WTC11 (cell line): ENCODE results near the gene ERBB4. TPM values are rescaled to one million over a fixed set of nuclear protein-coding genes. Genes with fewer than 3 reads are reported as not detected.

Experiments used
- ATAC-seq: fragments of 200-7000 bp; cut with Tn5 transposase; 2 replicates; pipeline ENCODE4 v1.10.0; 2021; ENCODE audit warnings: mild to moderate bottlenecking, moderate library complexity
- CTCF ChIA-PET: fragments of 300-600 bp; sonication (Branson Sonifier 250); formaldehyde crosslinking; loops from one replicate; lab custom pipeline; 2021; ENCODE audit warnings: antibody characterized with exemption; lab: Charles Lee
- POLR2A ChIA-PET: fragments of 350-600 bp; sonication (Branson Sonifier 250); formaldehyde crosslinking; loops from one replicate; lab custom pipeline; 2021; ENCODE audit warnings: antibody characterized with exemption; lab: Charles Lee
- DNase-seq: peaks from one replicate; pipeline ENCODE4 v3.0.0; 2021; ENCODE audit warnings: low spot score
- H3K27ac Mint-ChIP-seq: 2 replicates; pipeline ENCODE4 v1.8.0; 2021; ENCODE audit warnings: mixed read lengths
- H3K27me3 Mint-ChIP-seq: 2 replicates; pipeline ENCODE4 v1.8.0; 2021; ENCODE audit warnings: low read depth, mild to moderate bottlenecking, moderate library complexity, mixed read lengths
- H3K36me3 Mint-ChIP-seq: 2 replicates; pipeline ENCODE4 v1.8.0; 2021; ENCODE audit warnings: mixed read lengths
- H3K4me1 Mint-ChIP-seq: 2 replicates; pipeline ENCODE4 v1.8.0; 2022; ENCODE audit warnings: mixed read lengths
- H3K4me3 Mint-ChIP-seq: 2 replicates; pipeline ENCODE4 v1.8.0; 2021; ENCODE audit warnings: mild to moderate bottlenecking, moderate library complexity, mixed read lengths
- H3K9me3 Mint-ChIP-seq: 2 replicates; pipeline ENCODE4 v1.8.0; 2021; ENCODE audit warnings: mixed read lengths
- EMX1 ChIP-seq: fragments of 250-450 bp; sonication (Bioruptor Pico); IDR thresholded peaks from 2 replicates; pipeline ENCODE4 v1.8.0; 2021; ENCODE audit warnings: mild to moderate bottlenecking
- ESRRA ChIP-seq: sonication (generic); formaldehyde crosslinking; IDR thresholded peaks from 2 replicates; pipeline ENCODE4 v1.8.1; 2022; ENCODE audit warnings: mild to moderate bottlenecking, missing genetic modification reagents, borderline replicate concordance
- FOXK1 ChIP-seq: sonication (generic); formaldehyde crosslinking; IDR thresholded peaks from 2 replicates; pipeline ENCODE4 v1.8.0; 2022; ENCODE audit warnings: mild to moderate bottlenecking, moderate library complexity, missing genetic modification reagents
- GABPB1 ChIP-seq: sonication (generic); formaldehyde crosslinking; IDR thresholded peaks from 2 replicates; pipeline ENCODE4 v1.8.1; 2023; ENCODE audit warnings: mild to moderate bottlenecking, missing genetic modification reagents
- KAT7 ChIP-seq: sonication (generic); formaldehyde crosslinking; IDR thresholded peaks from 2 replicates; pipeline ENCODE4 v1.8.1; 2023; ENCODE audit warnings: missing genetic modification reagents, mild to moderate bottlenecking, borderline replicate concordance
- NFATC4 ChIP-seq: fragments of 250-450 bp; sonication (Bioruptor Pico); IDR thresholded peaks from 2 replicates; pipeline ENCODE4 v1.9.0; 2021; ENCODE audit warnings: mild to moderate bottlenecking
- NR3C1 ChIP-seq: sonication (generic); formaldehyde crosslinking; conservative IDR thresholded peaks from 2 replicates; pipeline ENCODE4 v1.8.1; 2023; ENCODE audit warnings: low read depth, mild to moderate bottlenecking, missing genetic modification reagents
- RORB ChIP-seq: fragments of 250-450 bp; sonication (Bioruptor Pico); IDR thresholded peaks from 2 replicates; pipeline ENCODE4 v1.9.0; 2021; ENCODE audit warnings: mild to moderate bottlenecking
- SMAD3 ChIP-seq: sonication (generic); formaldehyde crosslinking; IDR thresholded peaks from 2 replicates; pipeline ENCODE4 v1.8.0; 2022; ENCODE audit warnings: missing genetic modification reagents, mild to moderate bottlenecking, borderline replicate concordance
- SMAD4 ChIP-seq: sonication (generic); formaldehyde crosslinking; IDR thresholded peaks from 2 replicates; pipeline ENCODE4 v1.8.0; 2022; ENCODE audit warnings: mild to moderate bottlenecking, missing genetic modification reagents
- SOX15 ChIP-seq: fragments of 250-450 bp; sonication (Bioruptor Pico); IDR thresholded peaks from 2 replicates; pipeline ENCODE4 v1.9.0; 2021; ENCODE audit warnings: mild to moderate bottlenecking
- SP1 ChIP-seq: sonication (generic); formaldehyde crosslinking; conservative IDR thresholded peaks from 2 replicates; pipeline ENCODE4 v1.8.1; 2022; ENCODE audit warnings: missing genetic modification reagents
- total RNA-seq: library from RNA; stranded (reverse); gene quantifications from 3 replicates; pipeline ENCODE4 v1.2.3, GENCODE V29; 2021
- TF ChIP-seq, protein P1 (sequence below): sonication (generic); formaldehyde crosslinking; IDR thresholded peaks from 2 replicates; pipeline ENCODE4 v1.8.1; 2023; ENCODE audit warnings: mild to moderate bottlenecking, missing genetic modification reagents, moderate library complexity
- TF ChIP-seq, protein P2 (sequence below): sonication (generic); formaldehyde crosslinking; IDR thresholded peaks from 2 replicates; pipeline ENCODE4 v1.8.0; 2022; ENCODE audit warnings: mild to moderate bottlenecking, missing genetic modification reagents
- TF ChIP-seq, protein P3 (sequence below): fragments of 200-600 bp; IDR thresholded peaks from 2 replicates; pipeline ENCODE4 v1.8.0; 2022; ENCODE audit warnings: antibody characterized with exemption
- TF ChIP-seq, protein P4 (sequence below): fragments of 250-450 bp; sonication (Bioruptor Pico); conservative IDR thresholded peaks from 2 replicates; pipeline ENCODE4 v1.9.0; 2021; ENCODE audit warnings: mild to moderate bottlenecking
- TF ChIP-seq, protein P5 (sequence below): sonication (generic); formaldehyde crosslinking; IDR thresholded peaks from 2 replicates; pipeline ENCODE4 v1.8.0; 2022; ENCODE audit warnings: missing genetic modification reagents
- TF ChIP-seq, protein P6 (sequence below): sonication (generic); formaldehyde crosslinking; IDR thresholded peaks from 2 replicates; pipeline ENCODE4 v1.8.0; 2022; ENCODE audit warnings: mild to moderate bottlenecking, missing genetic modification reagents
- TF ChIP-seq, protein P7 (sequence below): sonication (generic); formaldehyde crosslinking; IDR thresholded peaks from 2 replicates; pipeline ENCODE4 v1.8.0; 2023; ENCODE audit warnings: missing genetic modification reagents, mild to moderate bottlenecking, borderline replicate concordance

Gene ERBB4
- total RNA-seq, 1 experiment from 2014 or later = 1.6 TPM

DNA sequence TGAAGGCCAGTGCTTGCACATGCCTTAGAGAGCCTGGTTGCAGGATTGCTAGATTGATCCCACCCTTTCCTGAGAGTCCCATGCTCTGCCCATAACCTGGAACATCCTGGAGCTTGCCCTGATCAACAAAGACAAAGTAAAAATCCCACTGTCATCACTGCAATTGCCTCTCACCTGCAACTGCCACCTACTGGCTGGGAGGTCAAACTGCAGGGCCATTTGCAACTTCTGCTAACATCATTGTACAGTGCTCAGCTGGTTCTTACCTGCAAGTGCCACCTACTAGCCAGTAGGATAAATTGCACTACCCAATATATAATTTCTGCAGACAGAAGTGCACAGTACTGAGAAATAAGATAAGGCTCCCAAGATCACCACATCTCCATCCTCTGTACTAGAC lies 1034.7 kb downstream of the ERBB4 start:
- DNase-seq = no peak
- H3K9me3 Mint-ChIP-seq = peaks cover 33% of the 10 kb centered on the region
- TF ChIP-seq, protein P1, sequence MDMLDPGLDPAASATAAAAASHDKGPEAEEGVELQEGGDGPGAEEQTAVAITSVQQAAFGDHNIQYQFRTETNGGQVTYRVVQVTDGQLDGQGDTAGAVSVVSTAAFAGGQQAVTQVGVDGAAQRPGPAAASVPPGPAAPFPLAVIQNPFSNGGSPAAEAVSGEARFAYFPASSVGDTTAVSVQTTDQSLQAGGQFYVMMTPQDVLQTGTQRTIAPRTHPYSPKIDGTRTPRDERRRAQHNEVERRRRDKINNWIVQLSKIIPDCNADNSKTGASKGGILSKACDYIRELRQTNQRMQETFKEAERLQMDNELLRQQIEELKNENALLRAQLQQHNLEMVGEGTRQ (CRISPR knock-in tag) = no peak
- TF ChIP-seq, protein P2, sequence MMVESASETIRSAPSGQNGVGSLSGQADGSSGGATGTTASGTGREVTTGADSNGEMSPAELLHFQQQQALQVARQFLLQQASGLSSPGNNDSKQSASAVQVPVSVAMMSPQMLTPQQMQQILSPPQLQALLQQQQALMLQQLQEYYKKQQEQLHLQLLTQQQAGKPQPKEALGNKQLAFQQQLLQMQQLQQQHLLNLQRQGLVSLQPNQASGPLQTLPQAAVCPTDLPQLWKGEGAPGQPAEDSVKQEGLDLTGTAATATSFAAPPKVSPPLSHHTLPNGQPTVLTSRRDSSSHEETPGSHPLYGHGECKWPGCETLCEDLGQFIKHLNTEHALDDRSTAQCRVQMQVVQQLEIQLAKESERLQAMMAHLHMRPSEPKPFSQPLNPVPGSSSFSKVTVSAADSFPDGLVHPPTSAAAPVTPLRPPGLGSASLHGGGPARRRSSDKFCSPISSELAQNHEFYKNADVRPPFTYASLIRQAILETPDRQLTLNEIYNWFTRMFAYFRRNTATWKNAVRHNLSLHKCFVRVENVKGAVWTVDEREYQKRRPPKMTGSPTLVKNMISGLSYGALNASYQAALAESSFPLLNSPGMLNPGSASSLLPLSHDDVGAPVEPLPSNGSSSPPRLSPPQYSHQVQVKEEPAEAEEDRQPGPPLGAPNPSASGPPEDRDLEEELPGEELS (CRISPR knock-in tag) = no peak
- TF ChIP-seq, protein P3, sequence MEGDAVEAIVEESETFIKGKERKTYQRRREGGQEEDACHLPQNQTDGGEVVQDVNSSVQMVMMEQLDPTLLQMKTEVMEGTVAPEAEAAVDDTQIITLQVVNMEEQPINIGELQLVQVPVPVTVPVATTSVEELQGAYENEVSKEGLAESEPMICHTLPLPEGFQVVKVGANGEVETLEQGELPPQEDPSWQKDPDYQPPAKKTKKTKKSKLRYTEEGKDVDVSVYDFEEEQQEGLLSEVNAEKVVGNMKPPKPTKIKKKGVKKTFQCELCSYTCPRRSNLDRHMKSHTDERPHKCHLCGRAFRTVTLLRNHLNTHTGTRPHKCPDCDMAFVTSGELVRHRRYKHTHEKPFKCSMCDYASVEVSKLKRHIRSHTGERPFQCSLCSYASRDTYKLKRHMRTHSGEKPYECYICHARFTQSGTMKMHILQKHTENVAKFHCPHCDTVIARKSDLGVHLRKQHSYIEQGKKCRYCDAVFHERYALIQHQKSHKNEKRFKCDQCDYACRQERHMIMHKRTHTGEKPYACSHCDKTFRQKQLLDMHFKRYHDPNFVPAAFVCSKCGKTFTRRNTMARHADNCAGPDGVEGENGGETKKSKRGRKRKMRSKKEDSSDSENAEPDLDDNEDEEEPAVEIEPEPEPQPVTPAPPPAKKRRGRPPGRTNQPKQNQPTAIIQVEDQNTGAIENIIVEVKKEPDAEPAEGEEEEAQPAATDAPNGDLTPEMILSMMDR = peak; percentile 44
- no peak for TF ChIP-seq ESRRA (CRISPR knock-in tag)
- no peak for TF ChIP-seq KAT7 (CRISPR knock-in tag)
- TF ChIP-seq RORB (CRISPR knock-in tag) = no peak
- CTCF ChIA-PET = interaction anchor here (1.1 to 1.5 kb wide), 2 partner anchors 13 to 49 kb away, joined by 3 read pairs; no protein-coding TSS in a partner anchor
- H3K27ac Mint-ChIP-seq = no peak overlapping the region
- POLR2A ChIA-PET = no interaction called here
- peaks cover 6% of the 10 kb centered on the region; the same call in 1 of the 2 replicates for H3K27me3 Mint-ChIP-seq
- ATAC-seq = peak; percentile 60
- H3K4me3 Mint-ChIP-seq = no peak overlapping the region
- H3K36me3 Mint-ChIP-seq = no peaks in the 10 kb centered on the region
- peaks cover 3% of the 10 kb centered on the region for H3K4me1 Mint-ChIP-seq

DNA sequence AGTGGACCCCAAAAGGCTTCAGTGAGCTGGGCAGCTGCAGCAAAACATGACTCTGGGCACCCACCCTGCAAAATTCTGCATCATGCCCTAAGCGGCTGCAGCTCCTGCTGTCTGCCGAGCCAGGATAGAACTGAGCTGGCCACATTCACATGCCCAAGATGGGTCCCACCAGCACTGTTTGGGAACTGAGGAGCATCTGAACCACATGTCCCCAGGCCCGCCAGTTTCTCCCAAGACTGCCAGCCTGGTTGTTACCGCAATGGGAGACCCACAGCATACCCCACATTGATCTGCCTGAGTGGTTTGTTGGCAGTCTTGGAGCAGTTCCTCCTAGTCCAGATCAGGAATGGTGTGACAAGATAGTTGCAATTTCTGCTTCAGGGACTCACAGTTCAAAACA lies 1035.4 kb downstream of the ERBB4 start:
- POLR2A ChIA-PET = no interaction called here
- DNase-seq (no peak), ATAC-seq (no peak)
- Mint-ChIP-seq H3K27me3 (peaks cover 6% of the 10 kb centered on the region; the same call in 1 of the 2 replicates), H3K4me3 (no peak overlapping the region), H3K36me3 (no peaks in the 10 kb centered on the region), H3K4me1 (peaks cover 9% of the 10 kb centered on the region), H3K9me3 (peaks cover 26% of the 10 kb centered on the region), H3K27ac (no peak overlapping the region)
- CTCF ChIA-PET = interaction anchor here (1.1 to 1.5 kb wide), 2 partner anchors 14 to 48 kb away, joined by 3 read pairs; no protein-coding TSS in a partner anchor
- TF ChIP-seq, protein P4, sequence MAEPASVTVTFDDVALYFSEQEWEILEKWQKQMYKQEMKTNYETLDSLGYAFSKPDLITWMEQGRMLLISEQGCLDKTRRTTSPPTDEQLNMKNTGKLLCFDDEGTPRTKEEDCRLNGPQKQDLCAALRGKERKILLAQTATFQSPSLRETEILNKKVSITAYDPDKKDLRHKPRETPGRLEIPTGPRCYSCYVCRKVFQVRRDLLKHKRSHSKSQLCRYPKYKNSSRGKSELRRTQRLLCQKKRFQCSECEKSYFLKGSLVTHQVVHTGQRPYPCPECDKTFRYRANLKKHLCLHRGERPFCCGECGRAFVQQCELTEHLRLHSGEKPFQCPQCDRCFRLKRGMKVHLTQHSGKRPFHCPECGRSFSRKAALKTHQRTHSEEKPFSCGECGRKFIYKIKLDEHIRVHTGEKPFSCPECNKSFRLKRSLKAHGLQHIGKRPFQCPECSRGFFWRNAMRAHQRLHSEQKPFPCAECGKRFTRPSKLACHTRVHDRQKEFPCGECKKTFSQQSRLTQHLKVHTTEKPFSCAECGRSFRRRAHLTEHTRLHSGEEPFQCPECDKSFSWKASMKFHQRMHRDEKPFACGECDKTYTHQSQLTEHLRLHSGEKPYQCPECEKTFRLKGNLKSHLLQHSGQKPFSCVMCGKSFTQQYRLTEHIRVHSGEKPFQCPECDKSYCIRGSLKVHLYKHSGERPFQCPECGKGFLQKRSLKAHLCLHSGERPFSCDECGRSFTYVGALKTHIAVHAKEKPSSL (CRISPR knock-in tag) = no peak
- TF ChIP-seq, protein P5, sequence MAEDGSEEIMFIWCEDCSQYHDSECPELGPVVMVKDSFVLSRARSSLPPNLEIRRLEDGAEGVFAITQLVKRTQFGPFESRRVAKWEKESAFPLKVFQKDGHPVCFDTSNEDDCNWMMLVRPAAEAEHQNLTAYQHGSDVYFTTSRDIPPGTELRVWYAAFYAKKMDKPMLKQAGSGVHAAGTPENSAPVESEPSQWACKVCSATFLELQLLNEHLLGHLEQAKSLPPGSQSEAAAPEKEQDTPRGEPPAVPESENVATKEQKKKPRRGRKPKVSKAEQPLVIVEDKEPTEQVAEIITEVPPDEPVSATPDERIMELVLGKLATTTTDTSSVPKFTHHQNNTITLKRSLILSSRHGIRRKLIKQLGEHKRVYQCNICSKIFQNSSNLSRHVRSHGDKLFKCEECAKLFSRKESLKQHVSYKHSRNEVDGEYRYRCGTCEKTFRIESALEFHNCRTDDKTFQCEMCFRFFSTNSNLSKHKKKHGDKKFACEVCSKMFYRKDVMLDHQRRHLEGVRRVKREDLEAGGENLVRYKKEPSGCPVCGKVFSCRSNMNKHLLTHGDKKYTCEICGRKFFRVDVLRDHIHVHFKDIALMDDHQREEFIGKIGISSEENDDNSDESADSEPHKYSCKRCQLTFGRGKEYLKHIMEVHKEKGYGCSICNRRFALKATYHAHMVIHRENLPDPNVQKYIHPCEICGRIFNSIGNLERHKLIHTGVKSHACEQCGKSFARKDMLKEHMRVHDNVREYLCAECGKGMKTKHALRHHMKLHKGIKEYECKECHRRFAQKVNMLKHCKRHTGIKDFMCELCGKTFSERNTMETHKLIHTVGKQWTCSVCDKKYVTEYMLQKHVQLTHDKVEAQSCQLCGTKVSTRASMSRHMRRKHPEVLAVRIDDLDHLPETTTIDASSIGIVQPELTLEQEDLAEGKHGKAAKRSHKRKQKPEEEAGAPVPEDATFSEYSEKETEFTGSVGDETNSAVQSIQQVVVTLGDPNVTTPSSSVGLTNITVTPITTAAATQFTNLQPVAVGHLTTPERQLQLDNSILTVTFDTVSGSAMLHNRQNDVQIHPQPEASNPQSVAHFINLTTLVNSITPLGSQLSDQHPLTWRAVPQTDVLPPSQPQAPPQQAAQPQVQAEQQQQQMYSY (CRISPR knock-in tag) = no peak
- no peak for TF ChIP-seq EMX1 (CRISPR knock-in tag)
- no peak for TF ChIP-seq SOX15
- TF ChIP-seq GABPB1 (CRISPR knock-in tag) = no peak
- TF ChIP-seq NR3C1 = no peak
- no peak for TF ChIP-seq SMAD4
- no peak for TF ChIP-seq SP1 (CRISPR knock-in tag)
- TF ChIP-seq, protein P6, sequence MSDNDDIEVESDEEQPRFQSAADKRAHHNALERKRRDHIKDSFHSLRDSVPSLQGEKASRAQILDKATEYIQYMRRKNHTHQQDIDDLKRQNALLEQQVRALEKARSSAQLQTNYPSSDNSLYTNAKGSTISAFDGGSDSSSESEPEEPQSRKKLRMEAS (CRISPR knock-in tag) = no peak
- no peak for TF ChIP-seq SMAD3 (CRISPR knock-in tag)
- TF ChIP-seq, protein P7, sequence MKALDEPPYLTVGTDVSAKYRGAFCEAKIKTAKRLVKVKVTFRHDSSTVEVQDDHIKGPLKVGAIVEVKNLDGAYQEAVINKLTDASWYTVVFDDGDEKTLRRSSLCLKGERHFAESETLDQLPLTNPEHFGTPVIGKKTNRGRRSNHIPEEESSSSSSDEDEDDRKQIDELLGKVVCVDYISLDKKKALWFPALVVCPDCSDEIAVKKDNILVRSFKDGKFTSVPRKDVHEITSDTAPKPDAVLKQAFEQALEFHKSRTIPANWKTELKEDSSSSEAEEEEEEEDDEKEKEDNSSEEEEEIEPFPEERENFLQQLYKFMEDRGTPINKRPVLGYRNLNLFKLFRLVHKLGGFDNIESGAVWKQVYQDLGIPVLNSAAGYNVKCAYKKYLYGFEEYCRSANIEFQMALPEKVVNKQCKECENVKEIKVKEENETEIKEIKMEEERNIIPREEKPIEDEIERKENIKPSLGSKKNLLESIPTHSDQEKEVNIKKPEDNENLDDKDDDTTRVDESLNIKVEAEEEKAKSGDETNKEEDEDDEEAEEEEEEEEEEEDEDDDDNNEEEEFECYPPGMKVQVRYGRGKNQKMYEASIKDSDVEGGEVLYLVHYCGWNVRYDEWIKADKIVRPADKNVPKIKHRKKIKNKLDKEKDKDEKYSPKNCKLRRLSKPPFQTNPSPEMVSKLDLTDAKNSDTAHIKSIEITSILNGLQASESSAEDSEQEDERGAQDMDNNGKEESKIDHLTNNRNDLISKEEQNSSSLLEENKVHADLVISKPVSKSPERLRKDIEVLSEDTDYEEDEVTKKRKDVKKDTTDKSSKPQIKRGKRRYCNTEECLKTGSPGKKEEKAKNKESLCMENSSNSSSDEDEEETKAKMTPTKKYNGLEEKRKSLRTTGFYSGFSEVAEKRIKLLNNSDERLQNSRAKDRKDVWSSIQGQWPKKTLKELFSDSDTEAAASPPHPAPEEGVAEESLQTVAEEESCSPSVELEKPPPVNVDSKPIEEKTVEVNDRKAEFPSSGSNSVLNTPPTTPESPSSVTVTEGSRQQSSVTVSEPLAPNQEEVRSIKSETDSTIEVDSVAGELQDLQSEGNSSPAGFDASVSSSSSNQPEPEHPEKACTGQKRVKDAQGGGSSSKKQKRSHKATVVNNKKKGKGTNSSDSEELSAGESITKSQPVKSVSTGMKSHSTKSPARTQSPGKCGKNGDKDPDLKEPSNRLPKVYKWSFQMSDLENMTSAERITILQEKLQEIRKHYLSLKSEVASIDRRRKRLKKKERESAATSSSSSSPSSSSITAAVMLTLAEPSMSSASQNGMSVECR = no peak
- no peak for TF ChIP-seq FOXK1 (CRISPR knock-in tag)
- TF ChIP-seq NFATC4 (CRISPR knock-in tag) = no peak
